Vagina (tissue), 2 donors: ENCODE measurements around the gene GNAZ.

Experiments
- POLR2A ChIP-seq, 2 donors: fragments of 450-650 bp; IDR thresholded peaks; one replicate each; pipeline ENCODE4 v1.6.1; 2017; ENCODE audit warnings: antibody characterized with exemption in 2 of 2, mild to moderate bottlenecking in 2 of 2, moderate library complexity in 2 of 2
- TF ChIP-seq, protein P1 (sequence below), 3 experiments: fragments of 450-650 bp in 2 of 3; fragments of 200-600 bp in 1 of 3; sonication (generic) in 1 of 3; IDR thresholded peaks; one replicate each; pipeline ENCODE4 v1.5.1; 2017 to 2019; ENCODE audit warnings: antibody characterized with exemption in 3 of 3, mild to moderate bottlenecking in 2 of 3, moderate library complexity in 2 of 3

DNA sequence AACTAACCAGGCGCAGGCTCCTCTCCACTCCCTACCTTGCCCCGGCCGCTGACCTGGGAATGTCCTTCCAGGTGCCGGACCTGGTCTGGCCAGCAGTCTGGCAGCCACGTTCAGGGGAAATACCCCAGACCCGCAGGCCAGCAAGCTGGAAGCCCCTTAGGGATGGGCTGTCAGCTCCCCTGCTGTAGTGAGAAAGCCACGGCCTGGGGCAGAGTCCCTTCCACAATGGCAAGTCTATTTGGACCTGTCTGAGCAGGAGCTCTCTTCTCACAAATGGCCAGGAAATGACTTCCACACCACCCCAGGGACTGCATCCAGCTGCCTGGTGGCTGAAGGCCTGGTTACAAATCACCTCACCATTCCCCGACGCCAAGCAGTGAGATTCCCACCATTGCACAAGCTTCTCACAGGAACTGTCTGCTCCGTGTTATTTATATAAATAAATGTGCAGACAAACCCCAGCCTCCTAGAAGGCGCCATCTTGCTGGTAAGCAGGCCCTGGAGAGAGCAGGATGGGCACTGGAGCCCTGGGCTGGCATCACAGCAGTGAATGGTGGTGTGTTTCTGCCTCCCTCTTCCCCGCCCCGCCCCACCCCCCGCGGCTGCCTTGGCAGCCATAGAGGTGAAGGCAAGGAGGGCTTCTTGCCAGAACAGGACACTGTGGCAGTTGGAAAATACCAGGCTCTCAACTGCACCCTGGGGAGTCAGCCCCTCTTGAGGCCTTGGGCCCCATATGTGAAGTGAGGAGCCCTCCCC, 47.8 kb downstream of the GNAZ start:
- TF ChIP-seq, protein P1, sequence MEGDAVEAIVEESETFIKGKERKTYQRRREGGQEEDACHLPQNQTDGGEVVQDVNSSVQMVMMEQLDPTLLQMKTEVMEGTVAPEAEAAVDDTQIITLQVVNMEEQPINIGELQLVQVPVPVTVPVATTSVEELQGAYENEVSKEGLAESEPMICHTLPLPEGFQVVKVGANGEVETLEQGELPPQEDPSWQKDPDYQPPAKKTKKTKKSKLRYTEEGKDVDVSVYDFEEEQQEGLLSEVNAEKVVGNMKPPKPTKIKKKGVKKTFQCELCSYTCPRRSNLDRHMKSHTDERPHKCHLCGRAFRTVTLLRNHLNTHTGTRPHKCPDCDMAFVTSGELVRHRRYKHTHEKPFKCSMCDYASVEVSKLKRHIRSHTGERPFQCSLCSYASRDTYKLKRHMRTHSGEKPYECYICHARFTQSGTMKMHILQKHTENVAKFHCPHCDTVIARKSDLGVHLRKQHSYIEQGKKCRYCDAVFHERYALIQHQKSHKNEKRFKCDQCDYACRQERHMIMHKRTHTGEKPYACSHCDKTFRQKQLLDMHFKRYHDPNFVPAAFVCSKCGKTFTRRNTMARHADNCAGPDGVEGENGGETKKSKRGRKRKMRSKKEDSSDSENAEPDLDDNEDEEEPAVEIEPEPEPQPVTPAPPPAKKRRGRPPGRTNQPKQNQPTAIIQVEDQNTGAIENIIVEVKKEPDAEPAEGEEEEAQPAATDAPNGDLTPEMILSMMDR (IDR thresholded peaks at IDR 0.05) = no peak
- TF ChIP-seq POLR2A (IDR thresholded peaks at IDR 0.05) = no peak
